Middle frontal gyrus (tissue), 1 donor: Measurements from ENCODE around the gene SPOUT1.
"Not testable (repeated sequence)": the region's sequence is repeated elsewhere in the genome, so short reads cannot be mapped to it uniquely, and the experiment has no call there.

Source experiments
- DNase-seq: peaks from one replicate; pipeline ENCODE4 v3.0.0-alpha.2; 2015; ENCODE audit warnings: low spot score; ENCODE audit errors: extremely low spot score

SPOUT1 gene

DNA sequence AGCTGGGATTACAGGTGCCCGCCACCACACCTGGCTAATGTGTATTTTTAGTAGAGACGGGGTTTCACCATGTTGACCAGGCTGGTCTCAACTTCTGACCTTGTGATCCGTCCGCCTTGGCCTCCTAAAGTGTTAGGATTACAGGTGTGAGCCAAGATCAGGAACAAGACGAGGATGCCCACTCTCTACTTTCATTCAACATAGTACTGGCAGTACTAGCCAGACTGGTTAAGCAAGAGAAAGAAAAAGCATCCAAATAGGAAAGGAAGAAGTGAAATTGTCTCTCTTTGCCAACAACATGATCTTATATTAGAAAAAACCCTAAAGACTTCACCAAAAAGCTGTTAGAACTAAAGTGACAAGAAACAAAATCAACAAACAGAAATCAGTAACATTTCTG lies 18.7 kb downstream of the SPOUT1 start:
- no peak for DNase-seq

DNA sequence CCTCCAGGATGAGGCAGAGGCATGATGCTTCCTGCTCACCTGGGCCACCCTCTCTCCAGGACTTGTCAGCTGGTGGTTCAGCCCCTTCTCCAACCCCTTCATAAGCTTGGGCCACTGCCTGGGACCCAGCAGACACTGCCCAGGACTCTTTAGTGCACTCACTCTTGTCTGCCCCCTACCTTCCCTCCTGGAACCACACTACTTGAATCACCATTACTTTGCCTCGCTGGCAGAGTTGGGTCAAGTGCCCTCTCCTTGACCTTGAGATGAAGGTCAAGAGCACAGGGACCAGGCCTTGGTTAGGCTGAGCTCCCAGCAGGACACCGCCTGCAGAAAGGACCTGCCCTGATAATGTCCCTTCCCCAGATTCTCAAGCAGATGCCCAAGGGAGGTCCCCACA lies 19.8 kb downstream of the SPOUT1 start:
- no peak for DNase-seq

DNA sequence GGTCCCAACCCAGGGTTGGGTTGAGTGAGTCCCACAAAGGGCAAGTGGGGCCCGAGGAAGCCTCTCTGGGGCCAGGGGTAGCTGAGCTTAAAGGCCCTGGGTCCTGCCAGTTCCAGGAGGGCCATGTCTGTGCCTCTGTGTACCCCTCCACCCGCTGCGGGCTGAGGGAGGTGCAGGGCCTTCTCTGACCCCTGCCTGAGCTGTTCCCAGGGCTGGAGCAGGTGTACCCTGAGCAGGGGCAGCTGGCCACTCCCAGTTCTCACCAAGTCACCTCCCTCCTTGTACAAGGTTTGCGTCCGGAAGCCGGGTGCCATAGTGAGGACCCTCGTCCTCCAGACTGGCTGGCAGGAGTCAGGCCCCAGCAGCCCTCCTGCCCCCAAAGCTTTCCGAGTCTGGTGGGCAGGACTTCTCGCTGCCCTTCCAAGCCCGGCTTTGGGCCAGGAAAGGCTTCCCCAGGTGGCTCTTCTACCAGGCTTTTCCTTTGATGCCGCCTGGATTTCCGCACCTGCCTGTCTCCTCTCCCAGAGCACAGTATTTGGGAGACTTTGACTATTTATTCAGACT lies 20.5 kb downstream of the SPOUT1 start:
- no peak for DNase-seq

DNA sequence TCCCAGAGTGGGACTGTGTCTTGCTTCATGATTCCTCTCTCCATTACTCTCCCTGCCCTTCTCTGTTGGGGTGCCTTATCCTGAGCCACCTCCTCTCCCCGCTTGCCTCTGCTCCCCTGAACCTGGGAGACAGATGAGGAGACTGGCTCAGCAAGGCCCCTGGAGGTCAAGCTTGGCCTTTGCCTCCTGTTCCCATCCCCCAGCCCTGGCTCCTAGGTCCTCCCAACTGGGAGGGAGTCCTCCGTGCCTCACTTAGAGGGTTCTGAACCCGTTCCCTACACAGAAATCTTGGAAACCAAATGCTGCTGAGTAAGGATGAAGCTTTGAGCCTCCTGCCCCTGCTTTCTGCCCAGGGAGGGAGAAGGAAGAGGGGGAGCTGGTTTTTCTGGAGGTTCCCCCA lies 21.1 kb downstream of the SPOUT1 start:
- no peak for DNase-seq

DNA sequence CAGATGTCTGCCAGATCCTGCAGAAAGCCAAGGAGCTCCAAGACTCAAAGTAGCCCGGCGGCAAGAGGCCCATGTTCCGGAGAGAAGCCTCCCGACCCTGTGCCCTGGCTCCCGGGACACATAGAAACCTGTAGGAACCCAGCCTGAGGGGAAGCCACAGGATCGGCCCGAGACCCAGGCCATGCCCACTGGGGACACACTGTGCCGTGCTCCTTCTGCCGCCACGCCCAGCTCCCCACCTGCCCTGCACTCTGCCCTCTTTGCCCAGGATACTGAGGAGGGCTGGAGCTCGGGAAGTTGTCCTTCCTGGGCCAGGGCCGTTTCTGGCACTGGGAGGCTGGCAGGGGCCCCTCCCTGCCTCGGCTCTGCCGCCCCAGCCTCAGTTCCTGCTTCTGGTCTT lies 21.8 kb downstream of the SPOUT1 start:
- no peak for DNase-seq

DNA sequence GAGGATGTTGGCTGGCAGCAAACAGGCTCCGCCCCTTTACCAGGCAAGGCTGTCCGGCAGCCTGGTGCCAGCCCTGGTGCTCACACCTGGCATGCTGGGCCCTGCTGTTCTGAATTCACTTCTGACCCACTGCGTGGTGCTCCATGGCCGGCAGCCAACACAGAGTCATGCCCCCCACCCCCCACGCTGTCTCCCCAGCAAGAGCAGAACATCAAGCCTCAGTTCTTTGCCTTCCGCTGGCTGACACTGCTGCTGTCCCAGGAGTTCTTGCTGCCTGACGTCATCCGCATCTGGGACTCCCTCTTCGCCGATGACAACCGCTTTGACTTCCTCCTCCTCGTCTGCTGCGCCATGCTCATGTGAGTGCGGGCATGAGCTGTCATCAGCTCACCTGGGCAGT lies 23.9 kb downstream of the SPOUT1 start:
- no peak for DNase-seq

DNA sequence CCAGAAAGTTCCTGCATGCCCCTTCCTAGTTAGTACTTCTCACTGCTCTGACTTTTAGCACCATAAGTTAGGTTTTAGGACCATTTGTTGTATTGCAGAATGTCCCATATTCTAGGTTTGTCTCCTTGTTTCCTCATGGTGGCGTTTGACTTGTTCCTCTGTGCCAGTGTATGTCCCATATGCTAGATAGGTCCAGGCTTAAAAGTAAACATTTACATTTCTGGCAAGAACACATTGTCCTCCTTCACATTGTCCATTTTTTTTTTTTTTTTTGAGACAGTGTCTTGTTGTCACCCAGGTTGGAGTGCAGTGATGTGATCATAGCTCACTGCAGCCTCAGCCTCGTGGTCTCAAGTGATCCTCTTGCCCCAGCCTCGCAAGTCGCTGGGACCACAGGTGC lies 27.1 kb downstream of the SPOUT1 start:
- DNase-seq, result no peak

DNA sequence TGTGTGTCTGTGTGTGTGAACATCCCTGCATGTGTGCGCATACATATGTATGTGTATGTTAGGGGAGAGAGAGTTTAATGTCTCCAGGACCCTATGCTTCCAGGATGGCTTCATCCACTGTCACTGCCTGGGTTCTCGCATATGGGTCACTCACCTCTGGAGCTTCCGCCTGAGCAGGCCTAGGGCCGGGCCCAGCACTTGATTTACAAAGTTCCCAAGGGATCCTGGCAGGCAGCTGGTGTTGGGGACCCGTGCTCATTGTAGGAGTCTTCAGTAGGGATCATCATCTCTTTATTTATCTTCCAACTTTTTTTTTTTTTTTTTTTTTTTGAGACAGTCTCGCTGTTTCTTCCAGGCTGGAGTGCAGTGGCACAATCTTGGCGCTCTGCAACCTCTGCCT lies 29.5 kb downstream of the SPOUT1 start:
- no peak for DNase-seq

DNA sequence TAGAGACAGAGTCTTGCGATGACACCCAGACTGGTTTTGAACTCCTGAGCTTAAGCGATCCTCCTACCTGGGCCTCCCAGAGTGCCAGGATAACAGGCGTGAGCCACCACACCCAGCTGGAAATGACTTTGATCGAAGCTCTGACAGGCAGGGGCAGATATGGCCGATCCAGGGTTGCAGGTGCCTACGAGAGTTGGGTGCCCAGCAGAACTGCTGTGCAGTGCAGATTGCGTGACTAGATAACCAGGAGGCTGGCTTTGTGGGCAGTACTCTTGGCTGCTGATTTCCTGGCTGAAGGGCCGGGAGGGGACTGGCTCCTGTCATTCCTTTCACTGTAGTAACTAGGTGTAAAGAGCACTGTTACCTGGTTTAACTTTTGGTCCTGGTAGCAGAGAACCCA lies 30.7 kb downstream of the SPOUT1 start:
- no peak for DNase-seq

DNA sequence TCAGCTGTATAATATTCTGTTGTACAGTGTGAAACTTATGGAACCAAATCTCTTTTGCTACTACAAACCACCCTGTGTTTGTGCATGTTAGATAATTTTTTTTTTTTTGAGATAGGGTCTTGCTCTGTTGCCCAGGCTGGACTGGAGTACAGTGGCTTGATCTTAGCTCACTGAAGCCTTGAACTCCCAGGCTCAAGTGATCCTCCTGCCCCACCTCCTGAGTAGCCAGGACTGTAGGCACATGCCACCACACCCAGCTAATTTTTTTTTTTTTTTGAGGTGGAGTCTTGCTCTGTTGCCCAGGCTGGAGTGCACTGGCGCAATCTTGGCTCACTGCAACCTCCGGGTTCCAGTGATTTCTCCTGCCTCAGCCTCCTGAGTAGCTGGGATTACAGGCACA lies 34.6 kb downstream of the SPOUT1 start:
- not testable (repeated sequence) for DNase-seq

DNA sequence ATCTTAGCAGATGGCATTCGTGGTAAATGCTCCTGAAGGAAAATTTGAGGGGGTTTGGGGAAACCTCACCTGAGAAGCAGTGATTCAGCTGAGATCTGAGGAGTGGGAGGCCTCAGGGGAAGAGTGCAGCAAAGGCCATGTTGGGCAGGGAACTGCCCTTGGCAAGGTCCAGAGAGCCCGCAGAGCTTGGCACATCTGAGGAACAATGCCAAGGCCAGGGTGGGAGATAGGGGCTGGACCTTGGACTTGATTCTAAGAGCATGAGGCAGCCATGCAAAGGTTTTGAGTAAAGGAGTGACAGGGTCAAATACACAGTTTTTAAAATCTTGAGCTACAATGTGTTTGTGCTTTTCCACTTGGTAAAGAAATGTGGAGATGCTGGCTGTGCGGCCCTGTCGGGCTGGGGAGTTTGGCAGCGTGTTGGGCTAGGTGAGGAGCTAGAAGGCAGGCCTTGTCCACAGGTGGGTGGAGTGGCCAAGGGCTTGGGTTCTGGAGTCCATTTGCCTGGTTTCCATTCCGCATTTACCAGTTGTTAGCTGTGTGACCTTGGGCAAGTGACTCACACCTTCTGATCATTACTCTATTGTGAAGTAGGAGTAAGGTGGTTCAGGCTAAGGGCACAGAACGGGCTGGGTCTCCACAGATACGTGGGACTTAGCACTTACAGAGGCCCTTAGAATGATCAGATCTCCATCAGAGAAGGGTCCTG lies 36.5 kb downstream of the SPOUT1 start:
- DNase-seq, result no peak

DNA sequence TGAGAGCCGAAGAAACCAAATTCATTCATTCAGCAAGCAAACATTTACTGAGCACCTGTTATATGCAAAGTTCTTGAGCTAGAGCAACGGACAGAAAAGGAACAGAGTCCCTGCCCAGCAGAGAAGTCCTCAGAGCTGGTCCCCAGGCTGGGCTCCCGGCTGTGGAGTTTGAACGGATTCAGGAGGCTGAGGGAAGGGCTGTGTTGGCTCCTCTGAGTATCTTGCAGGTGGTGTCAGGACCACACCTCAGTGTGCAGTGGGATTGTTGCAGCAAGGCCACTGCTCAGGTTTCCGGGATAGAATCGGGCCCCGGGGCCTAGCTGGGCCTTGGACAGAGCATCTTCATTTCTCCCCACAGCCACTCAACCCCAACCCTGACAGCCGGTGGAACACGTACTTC lies 37.5 kb downstream of the SPOUT1 start:
- no peak for DNase-seq

DNA sequence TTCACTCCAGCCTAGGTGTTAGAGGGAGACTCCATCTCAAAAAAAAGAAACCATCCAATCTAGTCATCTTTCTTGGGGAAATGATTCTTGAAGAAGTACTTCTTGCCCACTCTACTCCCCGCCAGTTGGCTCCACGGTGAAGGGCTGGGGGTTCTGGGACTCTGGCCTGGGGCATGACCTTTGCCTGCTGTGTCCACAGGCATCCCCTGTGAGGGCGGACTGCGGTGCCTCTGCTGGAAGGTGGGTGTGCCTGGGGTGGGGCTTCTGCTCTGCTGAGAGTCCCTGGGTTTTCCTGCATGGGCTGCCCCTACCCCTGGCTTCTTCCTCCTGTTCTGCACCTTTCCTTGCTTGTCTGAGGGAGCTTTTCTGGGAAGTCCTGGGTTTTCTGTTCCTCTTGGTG lies 39.1 kb downstream of the SPOUT1 start:
- no peak for DNase-seq

DNA sequence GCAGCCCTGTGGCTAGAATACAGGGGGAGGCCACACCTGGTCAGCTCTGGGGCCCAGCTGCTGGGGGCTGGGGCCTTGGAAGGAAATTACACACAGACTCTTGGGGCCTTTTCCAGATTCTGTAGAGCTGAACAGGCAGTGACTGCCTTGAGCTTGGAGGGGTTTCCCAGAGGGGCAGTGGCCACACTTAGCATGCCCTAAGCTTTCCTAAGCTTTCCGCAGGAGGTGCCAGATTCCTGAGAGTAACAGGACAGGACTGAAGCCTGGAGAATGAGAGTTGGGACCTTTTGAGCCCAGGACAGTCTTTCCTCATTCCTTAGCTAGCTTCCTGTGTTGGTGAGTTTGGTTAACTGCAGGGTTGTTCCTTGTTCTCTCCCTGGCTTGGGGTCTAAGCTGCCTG lies 41.1 kb downstream of the SPOUT1 start:
- no peak for DNase-seq

DNA sequence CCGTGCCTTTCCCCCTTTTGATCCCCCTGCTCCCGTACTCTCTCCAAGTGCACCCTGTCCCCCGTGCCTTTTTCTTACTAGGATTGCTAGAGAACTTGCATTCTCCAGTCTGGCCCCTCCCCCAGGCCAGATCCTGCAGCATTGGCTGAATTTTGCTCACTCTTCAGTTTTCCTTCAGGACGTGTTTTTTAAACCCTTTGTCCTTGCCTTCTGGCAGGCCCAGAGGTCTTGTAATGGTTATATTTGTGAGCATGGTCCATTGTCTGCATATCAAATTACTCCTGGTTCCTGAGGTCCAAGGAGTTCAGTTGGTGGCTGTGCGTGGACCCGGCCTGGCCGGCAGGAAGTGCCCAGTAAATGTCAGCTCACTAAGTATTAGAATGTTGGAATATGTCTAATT lies 41.9 kb downstream of the SPOUT1 start:
- no peak for DNase-seq

DNA sequence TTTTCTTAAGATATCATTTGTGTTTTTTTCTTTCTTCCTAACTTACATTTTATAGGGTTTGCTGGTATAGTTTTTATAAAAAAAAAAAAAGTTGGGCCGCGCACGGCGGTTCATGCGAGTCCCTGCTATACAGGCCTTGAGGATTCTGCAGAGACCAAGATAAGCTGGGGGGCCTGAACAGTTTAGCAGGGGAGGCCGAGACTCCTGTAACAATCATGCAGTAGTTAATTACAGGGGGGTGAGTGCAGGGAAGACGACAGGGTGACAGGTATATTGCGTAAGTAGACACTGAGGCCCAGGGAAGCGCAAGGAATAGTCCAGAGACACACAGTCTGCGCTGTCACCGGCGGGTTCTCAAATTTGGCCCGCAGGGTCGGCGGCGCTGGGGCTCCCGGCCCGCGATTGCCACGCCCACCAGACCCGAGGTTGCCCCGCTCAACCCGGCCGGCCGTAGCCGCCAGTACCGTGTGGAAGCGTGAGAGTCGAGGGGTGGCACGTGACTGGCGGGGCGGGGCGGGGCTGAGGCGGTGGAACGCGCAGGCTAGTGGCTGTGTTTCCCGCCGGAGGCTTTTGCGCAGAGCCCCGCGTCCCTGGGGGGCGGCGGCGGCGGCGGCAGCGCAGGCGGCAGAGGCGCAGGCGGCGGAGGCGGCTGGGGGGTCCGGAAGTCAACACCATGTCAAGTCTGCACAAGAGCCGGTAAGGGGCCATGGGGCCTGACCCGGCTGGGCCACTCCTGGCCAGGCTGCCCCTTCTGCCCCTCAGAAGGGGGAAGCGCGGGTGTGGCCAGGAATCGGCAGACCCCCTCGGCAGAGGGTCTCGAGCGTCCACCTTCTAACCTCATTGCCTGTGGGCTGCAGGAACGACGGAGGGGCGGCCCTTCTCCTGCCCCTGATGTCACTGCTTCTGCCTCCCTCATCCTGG lies 42.7 kb downstream of the SPOUT1 start, which contains the start of gene TBC1D13:
Gene TBC1D13 (plus strand): TSS at position 573 of the 921 bp plus-strand sequence. CDS start 101 bp downstream, at position 674.
- DNase-seq, result peak; percentile 57

DNA sequence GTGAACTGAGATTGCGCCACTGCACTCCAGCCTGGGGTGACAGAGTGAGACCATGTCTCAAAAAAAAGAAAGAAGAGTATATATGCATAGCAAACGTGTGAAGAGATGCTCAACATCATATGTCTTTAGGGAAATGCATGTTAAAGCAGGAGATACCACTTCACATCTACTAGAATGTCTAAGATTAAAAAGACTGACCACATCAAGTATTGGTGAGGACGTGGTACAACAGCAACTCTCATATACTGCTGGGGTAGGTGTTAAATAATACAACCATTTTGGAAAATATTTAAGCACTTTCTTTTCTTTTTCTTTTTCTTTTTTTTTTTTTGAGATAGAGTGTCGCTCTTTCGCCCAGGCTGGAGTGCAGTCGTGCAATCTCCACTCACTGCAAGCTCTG lies 44.2 kb downstream of the SPOUT1 start:
- no peak for DNase-seq

DNA sequence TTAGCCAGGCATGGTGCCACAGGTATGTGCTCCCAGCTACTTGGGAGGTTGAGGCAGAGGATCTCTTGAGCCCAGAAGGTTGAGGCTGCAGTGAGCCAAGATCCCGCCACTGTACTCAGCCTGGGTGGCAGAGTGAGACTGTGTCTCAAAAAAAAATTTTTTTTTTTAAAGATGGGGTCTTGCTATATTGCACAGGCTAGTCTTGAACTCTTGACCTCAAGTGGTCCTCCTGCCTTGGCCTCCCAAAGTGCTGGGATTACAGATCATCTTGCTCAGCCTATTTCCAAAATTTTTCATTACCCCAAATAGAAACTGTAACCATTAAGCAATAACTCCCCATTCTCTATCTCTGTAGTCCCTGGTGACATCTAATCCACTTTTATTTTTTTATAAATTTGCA lies 46.9 kb downstream of the SPOUT1 start:
- DNase-seq, result no peak

DNA sequence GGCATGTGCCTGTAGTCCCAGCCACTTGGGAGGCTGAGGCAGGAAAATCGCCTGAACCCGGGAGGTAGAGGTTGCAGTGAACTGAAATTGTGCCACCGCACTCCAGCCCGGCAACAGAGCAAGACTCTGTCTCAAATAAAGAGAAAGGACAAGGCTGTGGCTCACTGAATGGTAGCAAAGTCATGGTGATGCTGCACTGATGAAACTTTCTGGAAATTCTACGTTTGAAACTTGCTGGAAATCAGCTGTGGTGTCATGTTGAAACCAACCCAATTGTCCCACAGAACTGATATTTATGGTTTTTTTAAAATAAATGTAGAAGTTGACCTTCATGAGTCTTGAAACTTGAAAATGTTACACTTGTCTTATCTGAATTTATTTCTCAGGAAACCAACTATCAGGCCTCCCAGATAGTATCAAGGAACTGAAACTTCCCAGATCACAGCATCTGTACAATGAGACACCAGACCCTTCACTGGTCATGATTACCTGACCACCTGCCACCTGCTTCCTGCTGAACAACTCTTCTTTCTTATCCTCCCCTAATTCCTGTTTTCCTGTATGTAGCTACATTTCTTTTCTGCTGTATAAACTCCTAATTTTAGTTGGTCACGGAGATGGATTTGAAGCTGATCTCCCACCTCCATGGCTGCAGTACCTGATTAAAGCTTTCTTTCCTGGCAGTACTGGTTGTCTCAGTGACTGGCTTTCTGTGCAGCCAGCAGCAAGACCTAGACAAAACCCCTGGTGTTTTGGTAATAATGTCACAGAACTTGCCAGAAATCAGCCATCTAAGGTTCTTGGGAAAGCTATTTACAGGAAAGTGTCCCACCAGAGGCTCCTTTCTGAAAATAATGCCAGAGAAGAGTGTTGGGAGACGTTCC lies 48.2 kb downstream of the SPOUT1 start:
- no peak for DNase-seq

DNA sequence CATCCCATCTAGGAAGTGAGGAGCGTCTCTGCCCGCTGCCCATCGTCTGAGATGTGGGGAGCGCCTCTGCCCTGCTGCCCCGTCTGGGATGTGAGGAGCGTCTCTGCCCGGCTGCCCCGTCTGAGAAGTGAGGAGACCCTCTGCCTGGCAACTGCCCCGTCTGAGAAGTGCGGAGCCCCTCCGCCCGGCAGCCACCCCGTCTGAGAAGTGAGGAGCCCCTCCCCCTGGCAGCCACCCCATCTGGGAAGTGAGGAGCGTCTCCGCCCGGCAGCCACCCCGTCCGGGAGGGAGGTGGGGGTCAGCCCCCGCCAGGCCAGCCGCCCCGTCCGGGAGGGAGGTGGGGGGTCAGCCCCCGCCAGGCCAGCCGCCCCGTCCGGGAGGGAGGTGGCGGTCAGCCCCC lies 49.5 kb downstream of the SPOUT1 start:
- DNase-seq, result not testable (repeated sequence)

DNA sequence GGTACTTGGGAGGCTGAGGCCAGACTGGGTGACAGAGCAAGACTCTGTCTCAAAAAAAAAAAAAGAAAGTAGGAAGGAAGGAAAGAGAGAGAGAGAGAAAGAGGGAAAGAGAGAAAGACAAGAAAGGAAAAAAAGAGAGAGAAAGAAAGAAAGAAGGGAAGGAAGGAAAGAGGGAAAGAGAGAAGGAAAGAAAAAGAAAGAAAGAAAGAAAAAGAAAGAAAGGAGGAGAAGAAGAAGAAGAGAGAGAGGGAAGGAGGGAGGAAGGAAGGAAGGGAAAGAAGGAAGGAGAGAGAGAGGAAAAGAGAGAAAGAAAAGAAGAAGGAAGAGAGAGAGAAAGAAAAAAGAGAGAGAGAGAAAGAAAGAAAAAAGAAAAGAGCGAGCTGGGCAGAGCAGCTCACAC lies 54.8 kb downstream of the SPOUT1 start:
- DNase-seq, result no peak
